Measurements from ENCODE around the gene KCNK3. TPM values are rescaled to one million over a fixed set of nuclear protein-coding genes. Genes with fewer than 3 reads are reported as not detected.

KCNK3 gene
- total and polyA plus RNA-seq, 2 of the 13 experiments (the other 11 are each of a cell fraction or from before 2014, with no cell fraction given), result not detected

- TF ChIP-seq RARG (CRISPR knock-in tag; IDR thresholded peaks at IDR 0.05; ENCODE audit: low read depth) (no peak), ZNF777 (CRISPR knock-in tag; IDR thresholded peaks at IDR 0.05) (no peak), HNRNPH1 (optimal IDR thresholded peaks at IDR 0.05; ENCODE audit: low read depth, low read length) (no peak), ATRX (CRISPR knock-in tag; IDR thresholded peaks at IDR 0.05; ENCODE audit: borderline replicate concordance) (no peak), PAF1 (CRISPR knock-in tag; IDR thresholded peaks at IDR 0.05) (no peak), MTF1 (CRISPR knock-in tag; IDR thresholded peaks at IDR 0.05) (no peak), THAP8 (CRISPR knock-in tag; IDR thresholded peaks at IDR 0.05; ENCODE audit: borderline replicate concordance) (no peak)
- TF ChIP-seq, protein P1, sequence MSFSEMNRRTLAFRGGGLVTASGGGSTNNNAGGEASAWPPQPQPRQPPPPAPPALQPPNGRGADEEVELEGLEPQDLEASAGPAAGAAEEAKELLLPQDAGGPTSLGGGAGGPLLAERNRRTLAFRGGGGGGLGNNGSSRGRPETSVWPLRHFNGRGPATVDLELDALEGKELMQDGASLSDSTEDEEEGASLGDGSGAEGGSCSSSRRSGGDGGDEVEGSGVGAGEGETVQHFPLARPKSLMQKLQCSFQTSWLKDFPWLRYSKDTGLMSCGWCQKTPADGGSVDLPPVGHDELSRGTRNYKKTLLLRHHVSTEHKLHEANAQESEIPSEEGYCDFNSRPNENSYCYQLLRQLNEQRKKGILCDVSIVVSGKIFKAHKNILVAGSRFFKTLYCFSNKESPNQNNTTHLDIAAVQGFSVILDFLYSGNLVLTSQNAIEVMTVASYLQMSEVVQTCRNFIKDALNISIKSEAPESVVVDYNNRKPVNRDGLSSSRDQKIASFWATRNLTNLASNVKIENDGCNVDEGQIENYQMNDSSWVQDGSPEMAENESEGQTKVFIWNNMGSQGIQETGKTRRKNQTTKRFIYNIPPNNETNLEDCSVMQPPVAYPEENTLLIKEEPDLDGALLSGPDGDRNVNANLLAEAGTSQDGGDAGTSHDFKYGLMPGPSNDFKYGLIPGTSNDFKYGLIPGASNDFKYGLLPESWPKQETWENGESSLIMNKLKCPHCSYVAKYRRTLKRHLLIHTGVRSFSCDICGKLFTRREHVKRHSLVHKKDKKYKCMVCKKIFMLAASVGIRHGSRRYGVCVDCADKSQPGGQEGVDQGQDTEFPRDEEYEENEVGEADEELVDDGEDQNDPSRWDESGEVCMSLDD (CRISPR knock-in tag; IDR thresholded peaks at IDR 0.05; ENCODE audit: borderline replicate concordance), result no peak
- no peak overlapping the region for H2AFZ ChIP-seq (ENCODE audit: low read length)
- FAIRE-seq (no peak), DNase-seq (ENCODE audit: low spot score) (no peak), ATAC-seq (no peak)
- H3K4me2 ChIP-seq (ENCODE audit: low read depth, low read length), result no peak overlapping the region
- H3K27ac ChIP-seq (ENCODE audit: extremely low read length, insufficient read depth, low read length), result no peak overlapping the region
- H3K4me3 ChIP-seq (replicated peaks in 1 of 3; ENCODE audit: insufficient read depth in 1 of 3, low read depth in 2 of 3, low read length in 3 of 3), result no peak overlapping the region
- peaks cover 0 to 1% of the 10 kb centered on the region in 2 experiments; a peak in 1 of 5 replicates for H3K36me3 ChIP-seq (replicated peaks in 1 of 2; ENCODE audit: control insufficient read depth in 1 of 2, insufficient read depth in 2 of 2, low read length in 2 of 2)
- POLR2A ChIA-PET, result interaction anchor here (1.2 to 1.3 kb wide), 4 partner anchors 8 to 18 kb away, joined by 3 to 4 read pairs (median 3); partner anchors contain the start of gene CENPA
- H3K79me2 ChIP-seq (ENCODE audit: insufficient read depth, low read length), result peaks cover 28% of the 10 kb centered on the region
- no peaks in the 10 kb centered on the region; a peak in 1 of 5 replicates for H3K27me3 ChIP-seq (ENCODE audit: control insufficient read depth in 1 of 2, insufficient read depth in 2 of 2, low read length in 2 of 2)
- 89% methylated on average over 5 of the region's 5 CpGs for WGBS (ENCODE audit: low lambda C conversion rate)
- no peaks in the 10 kb centered on the region; the same call in 1 of the 2 replicates for H4K20me1 ChIP-seq (ENCODE audit: insufficient read depth, low read length)
- BruUV-seq (replicated peaks), result no TSS peak
- peaks cover 46% of the 10 kb centered on the region for H3K4me1 ChIP-seq (ENCODE audit: insufficient read depth, low read length)
- intact Hi-C loops (cut with micrococcal nuclease; ENCODE audit: unreplicated experiment) (no loop called here), in situ Hi-C loops (cut with HindIII; ENCODE audit: extremely low pct_ligation_motif_present, low pct_unique_long_range_greater_than_20kb) (no loop called here)
- CTCF ChIA-PET (ENCODE audit: low intra/inter-chr PET ratio, low total read pairs), result no interaction called here
- no peaks in the 10 kb centered on the region for H3K9me3 ChIP-seq (ENCODE audit: low read length)
- H3K9ac ChIP-seq (ENCODE audit: insufficient read depth, low read depth, low read length), result no peak overlapping the region
Measured at GRCh38 chr2:26767129-26767528, 74.6 kb downstream of the KCNK3 start.

Measured in HepG2 (cell line).